Tibial nerve (tissue), 4 donors: ENCODE measurements around the gene WDR73.

Experiments used
- CTCF ChIP-seq, 5 experiments: fragments of 200-600 bp in 3 of 5; fragments of 450-650 bp in 2 of 5; sonication (generic) in 3 of 5; IDR thresholded peaks; one replicate each; pipeline ENCODE4 v1.5.1; 2016 to 2019; ENCODE audit warnings: antibody characterized with exemption in 5 of 5, mild to moderate bottlenecking in 3 of 5, moderate library complexity in 2 of 5
- EP300 ChIP-seq, 2 donors: sonication (generic); formaldehyde crosslinking; IDR thresholded peaks; one replicate each; pipeline ENCODE4 v1.6.1; 2017; ENCODE audit warnings: antibody characterized with exemption in 2 of 2, mild to moderate bottlenecking in 1 of 2
- POLR2A ChIP-seq, 2 donors: fragments of 450-650 bp; IDR thresholded peaks; one replicate each; pipeline ENCODE4 v1.6.1; 2017; ENCODE audit warnings: antibody characterized with exemption in 2 of 2, mild to moderate bottlenecking in 2 of 2, moderate library complexity in 2 of 2

DNA sequence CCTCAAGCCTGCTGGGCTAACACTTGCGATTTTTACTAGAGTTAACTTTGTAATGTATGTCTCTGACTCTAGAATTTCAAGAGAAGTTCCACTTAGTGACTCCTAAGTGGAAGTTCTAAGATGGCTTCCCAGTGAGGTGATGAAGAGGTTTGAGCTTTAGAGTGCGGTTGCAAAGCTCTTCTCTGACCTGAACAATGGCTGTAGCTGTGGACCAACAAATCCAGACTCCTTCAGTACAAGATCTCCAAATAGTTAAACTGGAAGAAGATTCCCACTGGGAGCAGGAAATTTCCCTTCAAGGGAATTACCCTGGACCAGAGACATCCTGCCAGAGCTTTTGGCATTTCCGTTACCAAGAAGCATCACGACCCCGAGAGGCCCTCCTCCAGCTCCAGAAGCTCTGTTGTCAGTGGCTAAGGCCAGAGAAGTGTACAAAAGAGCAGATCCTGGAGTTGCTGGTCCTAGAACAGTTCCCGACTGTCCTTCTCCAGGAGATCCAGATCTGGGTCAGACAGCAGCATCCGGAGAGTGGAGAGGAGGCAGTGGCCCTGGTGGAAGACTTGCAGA, 22.3 kb downstream of the WDR73 start:
- TF ChIP-seq EP300 (IDR thresholded peaks at IDR 0.05) (no peak), CTCF (IDR thresholded peaks at IDR 0.05) (no peak), POLR2A (IDR thresholded peaks at IDR 0.05) (no peak)
